Parathyroid adenoma (tissue), 2 donors: ENCODE measurements around the gene C3orf52.

ENCODE experiments used
- H2AFZ ChIP-seq: fragments of 300-600 bp; sonication (generic); one replicate; pipeline ENCODE4 v1.7.0; 2017; ENCODE audit warnings: antibody characterized with exemption, mild to moderate bottlenecking
- H3K27ac ChIP-seq: fragments of 300-600 bp; sonication (generic); one replicate; pipeline ENCODE4 v1.7.0; 2017
- H3K27me3 ChIP-seq: fragments of 300-600 bp; sonication (generic); one replicate; pipeline ENCODE4 v1.7.0; 2017; ENCODE audit warnings: low read length; ENCODE audit not compliant: control insufficient read depth, insufficient read depth
- H3K36me3 ChIP-seq: fragments of 300-600 bp; sonication (generic); one replicate; pipeline ENCODE4 v1.7.0; 2017; ENCODE audit warnings: low read length; ENCODE audit not compliant: control insufficient read depth, insufficient read depth
- H3K4me1 ChIP-seq: fragments of 300-600 bp; sonication (generic); one replicate; pipeline ENCODE4 v1.7.0; 2017; ENCODE audit warnings: control low read depth
- H3K4me2 ChIP-seq: fragments of 300-600 bp; sonication (generic); one replicate; pipeline ENCODE4 v1.7.0; 2017; ENCODE audit warnings: low read length
- H3K4me3 ChIP-seq: fragments of 300-600 bp; sonication (generic); one replicate; pipeline ENCODE4 v1.7.0; 2017; ENCODE audit warnings: low read depth, low read length
- H3K79me2 ChIP-seq: fragments of 300-600 bp; sonication (generic); one replicate; pipeline ENCODE4 v1.7.0; 2017; ENCODE audit warnings: control low read depth
- H3K9ac ChIP-seq: fragments of 300-600 bp; sonication (generic); one replicate; pipeline ENCODE4 v1.7.0; 2017; ENCODE audit warnings: mild to moderate bottlenecking
- H3K9me3 ChIP-seq: fragments of 300-600 bp; sonication (generic); one replicate; pipeline ENCODE4 v1.7.0; 2017; ENCODE audit warnings: low read length; ENCODE audit not compliant: control insufficient read depth
- CTCF ChIP-seq: fragments of 300-600 bp; sonication (generic); IDR thresholded peaks from one replicate; pipeline ENCODE4 v1.7.0; 2017; ENCODE audit warnings: antibody characterized with exemption, mild to moderate bottlenecking
- donor health status: primary hyperparathyroidism.

The C3orf52 gene

GRCh38 chr3:112141293-112141692, 55.1 kb downstream of the C3orf52 start:
- no peak overlapping the region for H3K9ac ChIP-seq
- no peaks in the 10 kb centered on the region for H3K79me2 ChIP-seq
- no peak overlapping the region for H2AFZ ChIP-seq
- H3K4me3 ChIP-seq, result no peak overlapping the region
- H3K36me3 ChIP-seq, result no peaks in the 10 kb centered on the region
- no peaks in the 10 kb centered on the region for H3K9me3 ChIP-seq
- no peak overlapping the region for H3K4me2 ChIP-seq
- H3K4me1 ChIP-seq, result no peaks in the 10 kb centered on the region
- H3K27ac ChIP-seq, result no peak overlapping the region
- H3K27me3 ChIP-seq, result no peaks in the 10 kb centered on the region
- no peak for TF ChIP-seq CTCF

GRCh38 chr3:112143251-112143650, 57.1 kb downstream of the C3orf52 start:
- no peaks in the 10 kb centered on the region for H3K4me1 ChIP-seq
- H3K9ac ChIP-seq, result no peak overlapping the region
- H3K79me2 ChIP-seq, result no peaks in the 10 kb centered on the region
- H2AFZ ChIP-seq, result no peak overlapping the region
- no peak for TF ChIP-seq CTCF
- no peaks in the 10 kb centered on the region for H3K36me3 ChIP-seq
- no peaks in the 10 kb centered on the region for H3K9me3 ChIP-seq
- no peak overlapping the region for H3K4me2 ChIP-seq
- H3K4me3 ChIP-seq, result no peak overlapping the region
- no peaks in the 10 kb centered on the region for H3K27me3 ChIP-seq
- no peak overlapping the region for H3K27ac ChIP-seq

GRCh38 chr3:112143689-112144088, 57.5 kb downstream of the C3orf52 start:
- no peaks in the 10 kb centered on the region for H3K4me1 ChIP-seq
- H3K9ac ChIP-seq, result no peak overlapping the region
- H3K4me3 ChIP-seq, result no peak overlapping the region
- no peak overlapping the region for H3K4me2 ChIP-seq
- H3K9me3 ChIP-seq, result no peaks in the 10 kb centered on the region
- no peaks in the 10 kb centered on the region for H3K27me3 ChIP-seq
- no peak overlapping the region for H2AFZ ChIP-seq
- no peak overlapping the region for H3K27ac ChIP-seq
- TF ChIP-seq CTCF, result no peak
- no peaks in the 10 kb centered on the region for H3K36me3 ChIP-seq
- no peaks in the 10 kb centered on the region for H3K79me2 ChIP-seq

- Histone ChIP-seq H3K27me3 (no peaks in the 10 kb centered on the region), H3K36me3 (no peaks in the 10 kb centered on the region), H3K4me2 (no peak overlapping the region), H3K4me1 (no peaks in the 10 kb centered on the region), H3K9me3 (no peaks in the 10 kb centered on the region), H3K9ac (no peak overlapping the region), H3K79me2 (no peaks in the 10 kb centered on the region), H3K27ac (no peak overlapping the region), H3K4me3 (no peak overlapping the region), H2AFZ (no peak overlapping the region)
- TF ChIP-seq CTCF, result no peak
Measured at GRCh38 chr3:112149136-112149535, 62.9 kb downstream of the C3orf52 start.

GRCh38 chr3:112167758-112168157, 81.6 kb downstream of the C3orf52 start:
- Histone ChIP-seq H3K9me3 (no peaks in the 10 kb centered on the region), H3K4me3 (no peak overlapping the region), H3K4me1 (no peaks in the 10 kb centered on the region), H3K27me3 (no peaks in the 10 kb centered on the region), H3K27ac (no peak overlapping the region), H3K4me2 (no peak overlapping the region), H3K79me2 (no peaks in the 10 kb centered on the region), H3K9ac (no peak overlapping the region), H3K36me3 (no peaks in the 10 kb centered on the region), H2AFZ (no peak overlapping the region)
- TF ChIP-seq CTCF, result no peak
